ENCODE data around the gene MEIG1.
"Not testable (repeated sequence)": the region's sequence is repeated elsewhere in the genome, so short reads cannot be mapped to it uniquely, and the experiment has no call there.

Gene MEIG1, protein sequence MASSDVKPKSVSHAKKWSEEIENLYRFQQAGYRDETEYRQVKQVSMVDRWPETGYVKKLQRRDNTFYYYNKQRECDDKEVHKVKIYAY

DNA sequence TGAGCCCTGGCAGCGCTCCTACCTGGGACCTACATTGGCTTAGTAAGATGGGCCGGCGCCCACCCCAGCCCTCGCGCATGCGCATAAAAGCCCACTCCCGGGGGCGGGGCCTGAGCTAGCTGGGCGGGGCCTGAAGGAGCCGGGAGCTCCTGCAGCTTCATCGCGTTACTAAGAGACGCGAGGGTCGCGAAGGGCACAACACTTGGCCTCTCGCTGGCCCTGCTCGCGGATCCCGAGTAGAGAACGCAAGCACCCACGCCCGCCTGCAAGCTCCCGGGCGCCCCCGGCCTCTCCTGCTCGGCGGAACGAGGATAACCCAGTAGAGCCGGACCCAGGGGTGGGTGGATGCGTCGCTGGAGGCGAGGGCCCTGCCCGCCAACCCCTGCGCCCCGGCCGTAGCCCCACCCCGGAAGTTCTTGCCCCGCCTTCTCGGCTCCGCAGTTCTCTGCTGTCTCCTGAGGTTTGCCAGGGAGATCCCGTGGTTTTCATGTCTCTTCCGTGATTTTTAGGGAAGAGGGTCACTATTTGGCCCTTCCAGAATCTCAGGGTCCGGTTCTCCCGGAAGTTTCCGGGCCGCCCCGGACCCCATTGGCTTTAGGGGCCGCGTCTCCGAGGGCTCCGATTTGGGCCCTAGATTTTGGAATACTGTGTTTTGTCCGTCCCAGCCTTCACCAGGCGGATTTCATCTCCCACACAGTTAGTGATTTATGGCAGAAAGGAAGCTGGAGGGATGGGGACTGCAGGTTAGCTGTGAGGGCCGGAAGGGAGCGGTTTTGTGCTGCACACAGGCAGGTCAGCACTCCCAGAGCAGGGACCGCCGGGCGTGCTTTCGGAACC is at the start of gene MEIG1:
Gene MEIG1 (plus strand): TSS at position 168 of the 837 bp plus-strand sequence. CDS start 7,081 bp downstream, outside the sequence.
- DNase-seq: peak; percentile 86

DNA sequence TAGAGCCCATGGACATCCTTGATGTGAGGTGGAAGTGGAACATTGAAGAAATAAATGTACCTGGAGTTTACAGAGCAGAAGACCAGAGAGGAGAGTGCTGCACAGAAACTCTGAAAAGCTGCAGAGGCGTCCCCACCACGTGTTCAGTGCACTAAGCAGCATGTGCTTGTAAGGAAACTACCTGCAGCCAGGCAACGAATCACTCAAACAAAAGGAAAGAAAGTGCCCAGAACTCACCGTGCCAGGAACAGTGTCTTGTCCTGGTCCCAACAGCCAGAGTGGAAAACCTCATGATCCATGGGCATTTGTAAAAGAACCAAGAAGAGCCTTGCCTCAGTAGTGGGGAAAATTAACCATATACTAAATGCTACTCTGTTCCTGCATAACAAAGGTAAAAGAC is 48.2 kb upstream of the MEIG1 start:
- DNase-seq: no peak

DNA sequence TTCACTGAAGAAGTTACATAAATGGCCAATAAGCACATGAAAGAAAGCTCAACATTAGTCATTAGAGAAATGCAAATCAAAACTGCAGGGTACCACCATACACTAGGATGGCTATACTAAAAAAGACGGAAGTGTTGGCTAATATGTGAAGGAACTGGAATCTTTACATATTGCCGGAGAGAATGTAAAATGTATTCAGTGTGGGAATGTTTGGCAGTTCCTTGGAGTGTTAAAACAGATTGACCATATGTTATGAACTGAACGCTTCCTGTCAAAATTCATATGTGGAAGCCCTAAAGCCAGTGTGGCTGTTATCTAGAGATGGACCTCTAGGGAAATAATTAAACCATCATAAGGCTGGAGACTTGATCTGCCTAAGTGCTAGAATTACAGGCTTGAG is 47.4 kb upstream of the MEIG1 start:
- DNase-seq: no peak

DNA sequence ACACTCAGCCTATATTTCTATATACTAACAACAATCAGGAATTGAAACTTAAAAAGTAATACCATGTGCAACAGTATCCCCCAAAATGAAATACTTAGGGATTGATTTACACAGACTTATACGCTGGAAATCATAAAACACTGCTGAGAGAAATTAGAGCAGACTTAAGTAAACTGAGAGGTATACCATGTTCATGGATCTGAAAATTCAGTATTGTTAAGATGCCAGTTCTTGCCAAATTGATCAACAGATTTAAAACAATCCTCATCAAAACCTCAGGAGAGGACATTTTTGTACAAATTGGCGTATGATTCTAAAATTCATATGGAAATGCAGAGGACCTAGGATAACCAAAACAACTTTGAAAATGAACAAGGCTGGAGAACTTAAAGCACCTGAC is 42.6 kb upstream of the MEIG1 start:
- no peak for DNase-seq

DNA sequence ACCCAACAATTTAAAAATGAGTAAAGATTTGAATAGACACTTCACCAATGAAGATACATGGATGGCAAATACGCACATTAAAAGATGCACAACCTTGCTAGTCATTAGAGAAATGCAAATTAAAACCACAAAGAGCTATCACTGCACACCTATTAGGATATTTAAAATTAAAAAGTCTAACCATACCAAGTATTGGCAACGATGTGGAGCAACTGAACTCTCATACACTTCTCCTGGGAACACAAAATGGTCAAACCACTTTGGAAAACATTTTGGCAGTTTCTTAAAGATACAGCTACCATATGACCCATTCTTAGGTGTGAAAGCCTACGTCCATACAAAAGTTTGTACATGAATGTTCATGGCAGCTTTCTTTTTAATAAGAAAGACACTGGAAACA is 41.4 kb upstream of the MEIG1 start:
- DNase-seq: no peak

DNA sequence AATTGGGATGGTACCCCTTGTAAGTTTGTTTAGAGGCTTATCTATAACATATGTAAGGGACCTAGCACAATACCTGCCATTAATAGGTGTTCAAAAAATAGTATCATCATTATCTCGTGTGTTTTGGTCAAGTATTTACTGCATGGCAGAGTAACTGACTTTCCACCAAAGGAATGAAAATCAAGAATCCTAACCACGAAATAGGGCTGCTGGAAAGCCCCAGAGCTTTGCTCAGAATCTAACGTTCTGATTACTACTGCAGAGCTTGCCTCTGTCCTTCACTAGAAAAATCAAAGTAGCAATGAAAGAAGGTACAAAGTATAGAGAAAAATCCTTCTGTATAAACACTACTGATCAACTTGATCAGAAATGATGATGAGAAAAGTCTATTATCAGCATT is 40.2 kb upstream of the MEIG1 start:
- DNase-seq: no peak

DNA sequence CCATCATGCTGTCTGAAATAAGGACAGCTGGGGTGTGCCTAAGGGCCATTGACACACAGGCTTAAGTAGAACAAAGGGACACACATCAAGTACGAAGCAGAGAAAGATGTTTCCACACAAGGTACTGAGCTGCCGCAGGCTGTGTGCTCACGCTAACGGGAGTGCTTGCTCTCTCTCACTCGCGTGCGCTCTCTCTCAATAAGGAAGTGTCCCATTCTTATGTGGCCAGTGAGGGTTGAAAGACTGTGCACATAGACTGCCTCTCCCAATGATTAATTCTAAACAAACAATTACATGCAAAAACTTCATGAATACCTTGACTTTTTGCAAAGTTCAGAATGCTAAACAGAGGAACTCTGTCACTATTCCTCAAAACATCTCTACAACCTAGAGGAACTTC is 35.2 kb upstream of the MEIG1 start:
- no peak for DNase-seq

DNA sequence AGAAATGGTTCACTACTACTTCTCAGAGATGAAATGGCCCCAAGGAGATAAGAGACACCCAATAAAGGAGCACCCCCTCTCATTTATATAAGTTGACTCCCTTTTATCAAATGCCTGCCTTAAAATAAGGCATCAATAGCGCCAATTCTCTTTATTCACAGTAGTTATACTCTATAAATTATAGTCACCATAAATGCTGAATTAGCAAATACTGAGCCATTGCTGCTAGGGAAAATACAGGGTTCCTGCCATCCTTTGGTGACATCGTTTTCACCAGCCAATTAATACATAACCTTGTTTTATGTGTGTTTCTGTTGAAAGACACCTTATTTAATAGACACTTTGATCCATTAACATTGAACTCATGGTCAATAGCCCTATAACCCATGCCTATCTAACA is 33.9 kb upstream of the MEIG1 start:
- DNase-seq: no peak

DNA sequence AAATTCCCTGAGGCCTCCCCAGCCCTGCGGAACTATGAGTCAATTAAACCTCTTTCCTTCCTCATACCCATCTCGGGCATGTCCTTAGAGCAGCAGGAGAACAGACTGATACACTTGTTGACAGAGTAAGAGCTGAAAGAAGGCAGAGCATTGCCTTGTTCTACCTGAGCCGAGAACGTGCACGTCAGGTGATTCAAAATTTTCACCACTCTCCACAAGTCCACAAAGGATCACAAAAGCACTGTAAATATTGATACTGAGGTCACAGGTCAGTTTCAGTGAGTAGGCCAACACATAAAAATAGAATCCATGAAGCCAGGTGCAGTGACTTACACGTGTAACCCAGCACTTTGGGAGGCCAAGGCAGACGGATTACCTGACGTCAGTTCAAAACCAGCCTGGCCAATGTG is 33.1 kb upstream of the MEIG1 start:
- DNase-seq: no peak

DNA sequence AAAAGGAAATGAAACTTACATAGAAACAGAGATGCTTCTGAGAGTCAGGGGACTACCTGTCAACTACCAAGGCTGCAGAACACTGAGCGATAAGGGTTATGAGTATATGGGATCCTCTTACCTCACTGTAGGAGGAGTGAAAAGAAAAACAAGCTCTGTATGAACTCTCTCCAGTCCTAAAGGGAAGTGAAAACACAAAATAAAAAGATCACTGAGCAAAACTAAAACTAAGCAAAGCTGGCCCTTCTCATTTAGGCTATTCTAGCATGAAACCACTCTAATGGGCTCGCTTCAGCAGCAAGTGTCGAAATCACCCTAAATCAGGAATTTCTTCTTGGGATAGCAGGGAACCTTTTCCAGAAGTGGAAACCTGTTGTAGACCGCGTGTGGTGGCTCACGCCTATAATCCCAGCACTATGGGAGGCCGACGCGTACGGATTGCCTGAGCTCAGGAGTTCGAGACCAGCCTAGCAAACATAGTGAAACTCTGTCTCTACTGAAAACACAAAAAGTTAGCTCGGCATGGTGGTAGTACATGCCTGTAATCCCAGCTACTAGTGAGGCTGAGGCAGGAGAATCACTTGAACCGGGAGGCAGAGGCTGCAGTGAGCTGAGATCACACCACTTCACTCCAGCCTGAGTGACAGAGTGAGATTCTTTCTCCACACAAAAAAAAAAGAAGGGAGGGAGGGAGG is 32.3 kb upstream of the MEIG1 start:
- no peak for DNase-seq

DNA sequence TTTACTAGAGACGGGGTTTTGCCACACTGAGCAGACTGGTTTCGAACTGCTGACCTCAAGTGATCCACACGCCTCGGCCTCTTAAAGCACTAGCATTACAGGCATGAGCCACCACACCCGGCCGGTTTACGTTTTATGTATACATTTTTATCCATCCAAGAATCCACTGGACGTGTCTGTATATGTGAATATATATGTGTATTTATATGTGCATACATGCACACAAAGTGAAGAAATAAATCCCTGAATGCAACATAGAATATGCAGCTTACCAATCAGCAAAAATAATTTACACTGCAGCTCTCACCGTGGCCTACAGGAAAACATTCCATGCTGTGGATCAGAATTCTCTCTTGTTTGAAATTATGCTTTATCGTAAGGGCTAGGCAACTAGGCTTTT is 28.6 kb upstream of the MEIG1 start:
- DNase-seq: no peak

DNA sequence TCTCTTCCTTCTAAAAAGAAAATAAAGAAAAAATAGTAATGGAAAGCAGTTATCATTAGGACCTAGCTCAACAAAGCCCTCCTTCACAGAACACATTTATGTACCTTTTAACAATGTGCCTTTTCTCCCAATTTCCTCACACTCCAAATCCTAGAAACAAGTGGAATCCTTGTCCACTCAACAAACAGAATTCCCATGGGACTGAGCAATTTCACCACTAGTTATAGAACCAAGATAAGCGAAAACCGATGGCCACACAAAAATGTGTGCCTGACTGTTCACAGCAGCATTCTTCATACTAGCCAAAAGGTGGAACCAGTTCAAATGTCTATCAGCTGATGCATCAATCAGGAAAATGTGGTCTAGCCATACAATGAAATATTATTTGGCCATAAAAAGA is 22.6 kb upstream of the MEIG1 start:
- no peak for DNase-seq

DNA sequence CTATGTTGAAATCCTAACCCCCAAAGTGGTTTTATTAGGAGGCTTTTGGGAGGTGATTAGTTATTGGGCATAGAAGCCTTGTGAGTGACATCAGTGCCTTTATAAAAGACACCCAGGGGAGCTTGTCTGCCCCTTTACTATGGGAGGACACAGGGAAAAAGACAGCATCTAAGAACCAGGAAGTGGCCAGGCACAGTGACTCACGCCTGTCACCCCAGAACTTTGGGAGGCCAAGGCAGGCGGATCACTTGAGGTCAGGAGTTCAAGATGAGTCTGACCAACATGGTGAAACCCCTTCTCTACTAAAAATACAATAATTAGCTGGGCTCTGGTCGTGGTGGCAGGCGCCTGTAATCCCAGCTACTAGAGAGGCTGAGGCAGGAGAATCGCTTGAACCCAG is 20.2 kb upstream of the MEIG1 start:
- DNase-seq: peak; percentile 20

DNA sequence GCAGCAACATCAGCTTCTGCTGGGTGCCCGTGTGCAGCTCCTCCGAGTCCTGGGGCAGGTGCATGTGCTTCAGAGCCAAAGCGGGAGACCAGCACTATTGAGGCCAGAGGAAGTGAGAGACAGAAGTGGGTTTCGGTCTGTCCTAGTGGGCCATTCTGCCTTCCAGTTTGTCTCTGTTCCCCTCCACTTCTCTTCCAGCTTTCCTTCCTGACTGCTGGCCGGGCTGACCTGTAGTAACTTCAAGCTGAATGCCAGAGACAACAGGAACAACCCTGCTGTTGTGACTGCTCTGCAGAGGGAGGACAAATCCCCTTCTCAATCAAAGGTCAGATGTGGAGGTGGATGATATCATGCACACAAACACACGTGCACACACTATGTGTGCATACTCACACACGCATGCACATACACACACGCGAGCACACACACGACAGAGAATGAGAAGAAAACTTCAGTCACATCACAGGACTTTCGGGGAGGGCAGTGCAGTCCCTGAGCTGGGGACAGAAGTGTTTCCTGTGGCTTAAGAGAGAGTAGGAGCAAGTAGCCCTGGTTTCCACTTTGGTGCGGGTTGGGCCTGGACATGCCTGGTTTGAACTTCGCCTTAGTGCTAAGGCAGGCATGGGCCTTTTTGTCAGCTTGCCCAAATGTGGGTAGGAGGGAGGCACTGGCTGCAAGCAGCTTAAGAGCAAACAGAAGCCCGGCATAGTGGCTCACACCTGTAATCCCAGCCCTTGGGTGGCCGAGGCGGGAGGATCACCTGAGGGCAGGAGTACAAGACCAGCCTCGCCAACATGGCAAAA is 16.8 kb upstream of the MEIG1 start:
- DNase-seq: not testable (repeated sequence)

DNA sequence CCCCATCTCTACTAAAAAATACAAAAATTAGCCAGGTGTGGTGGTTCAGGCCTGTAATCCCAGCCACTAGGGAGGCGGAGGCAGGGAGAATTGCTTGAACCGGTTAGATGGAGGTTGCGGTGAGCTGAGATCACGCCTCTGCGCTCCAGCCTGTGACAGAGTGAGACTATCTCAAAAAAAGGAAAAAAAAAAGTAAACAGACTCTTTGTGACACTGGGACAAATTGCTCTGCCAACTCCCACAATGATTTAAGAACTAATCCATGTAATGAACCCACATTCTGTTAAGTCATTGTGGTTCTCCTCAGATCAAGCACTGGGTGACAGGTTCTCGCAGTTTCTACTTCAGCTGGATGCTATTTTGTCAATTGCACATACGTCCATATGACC is 16.2 kb upstream of the MEIG1 start:
- not testable (repeated sequence) for DNase-seq

DNA sequence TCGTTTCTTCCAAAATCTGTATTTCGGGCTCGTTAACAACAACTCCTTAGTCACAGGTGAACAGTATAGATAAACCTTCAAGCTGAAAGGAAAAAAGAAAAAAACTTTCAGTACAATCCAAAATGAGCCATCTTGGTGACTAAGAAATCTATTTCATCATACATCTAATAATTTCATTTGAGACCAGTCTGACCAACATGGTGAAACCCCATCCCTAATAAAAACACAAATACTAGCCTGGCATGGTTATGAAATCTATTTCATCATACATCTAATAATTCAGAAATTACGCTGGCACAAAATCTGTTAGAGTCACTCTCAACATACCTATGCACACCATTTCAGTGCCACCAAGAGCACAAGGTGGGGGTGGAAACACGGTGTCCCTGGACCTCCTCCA is 14.1 kb upstream of the MEIG1 start:
- no peak for DNase-seq

DNA sequence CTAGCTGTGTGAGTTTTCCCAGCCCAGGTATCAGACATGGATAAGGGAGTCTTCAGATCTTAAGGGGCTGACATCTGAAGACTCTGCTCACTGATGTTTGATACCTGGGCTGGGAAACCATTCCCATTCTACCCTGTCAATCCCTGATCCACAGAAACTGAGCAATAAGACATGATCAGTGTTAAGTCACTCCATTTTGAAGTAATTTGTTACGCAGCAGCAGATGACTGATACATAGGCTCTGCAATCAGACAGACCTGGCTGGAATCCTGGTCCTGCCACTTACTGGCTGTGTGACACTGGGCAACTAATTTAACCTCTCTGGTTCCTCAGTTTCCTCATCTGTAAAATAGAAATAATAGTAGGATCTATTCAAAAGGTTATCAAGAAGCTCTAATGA is 11.9 kb upstream of the MEIG1 start:
- DNase-seq: no peak

DNA sequence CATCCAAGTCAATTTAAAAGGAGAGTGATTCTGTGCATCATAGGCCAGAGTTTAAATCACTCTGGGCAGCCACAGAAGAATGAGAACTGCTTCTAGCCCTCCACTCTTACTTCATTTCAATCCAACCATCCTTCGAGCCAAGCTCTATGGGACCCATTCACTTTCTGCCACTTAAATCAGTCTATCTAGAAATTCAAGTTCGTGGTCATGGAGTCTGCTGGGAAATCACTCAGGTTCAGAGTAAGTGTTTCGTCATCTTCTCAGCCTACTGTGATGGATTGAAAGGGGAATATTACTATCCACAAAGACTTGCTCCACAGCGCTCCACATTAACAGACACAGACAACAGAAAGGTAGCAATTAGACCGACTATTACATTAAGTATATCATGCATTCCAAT is 9.9 kb upstream of the MEIG1 start:
- DNase-seq: no peak

DNA sequence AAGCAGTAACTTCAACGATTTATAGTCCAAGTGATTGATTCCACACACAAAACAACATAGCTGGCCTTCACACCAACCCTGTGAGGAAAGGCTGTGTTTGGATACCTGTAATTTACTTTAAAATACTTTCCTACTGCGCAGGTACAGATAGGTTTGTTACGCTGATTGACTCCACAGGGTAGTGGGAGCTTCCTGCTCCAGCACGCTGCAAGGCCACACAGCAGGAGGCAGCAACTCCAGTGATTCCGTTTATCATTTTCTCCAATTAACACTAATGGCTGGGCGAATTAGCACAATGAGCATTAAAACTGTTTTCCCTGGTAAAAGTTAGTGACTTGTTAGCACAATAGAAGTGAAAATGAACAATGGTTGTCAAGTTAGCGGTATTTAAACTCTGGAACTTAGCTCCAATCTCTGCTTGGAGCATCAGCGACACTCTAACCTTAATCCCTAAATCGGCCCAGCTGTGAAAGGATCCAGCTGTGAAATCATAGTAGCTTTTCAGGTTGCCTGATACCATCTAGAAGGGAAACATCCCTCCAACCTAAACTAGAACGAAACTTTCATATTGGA is 6.3 kb upstream of the MEIG1 start:
- DNase-seq: no peak

DNA sequence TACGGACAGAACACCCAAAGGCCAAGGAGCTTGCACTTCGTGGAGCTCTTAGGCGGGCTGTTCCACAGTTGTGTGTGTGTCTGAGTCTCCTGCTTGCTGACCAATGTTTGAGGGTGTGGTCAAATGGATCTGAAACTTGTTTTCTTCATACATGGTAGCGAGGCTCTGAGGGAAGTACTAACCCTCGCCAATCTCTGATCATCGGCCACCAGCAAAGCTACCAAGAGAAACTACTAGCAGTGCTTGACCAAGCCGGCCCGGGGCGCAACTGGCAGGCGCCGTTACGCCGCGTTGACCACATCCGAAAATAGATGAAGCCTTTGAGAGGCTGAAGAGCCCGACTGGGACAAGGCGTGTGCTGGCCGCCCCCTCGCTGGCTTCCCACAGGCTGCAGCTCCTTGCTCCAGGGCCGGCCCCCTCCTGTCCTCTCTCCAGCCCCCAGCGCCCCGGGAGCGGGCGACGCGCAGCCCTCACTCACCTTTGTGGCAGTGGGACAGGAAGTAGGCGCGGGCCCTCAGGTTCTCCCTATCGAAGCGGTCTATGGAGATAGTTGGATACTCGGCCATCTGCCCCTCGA is 5.7 kb upstream of the MEIG1 start:
- DNase-seq: peak; percentile 26

DNA sequence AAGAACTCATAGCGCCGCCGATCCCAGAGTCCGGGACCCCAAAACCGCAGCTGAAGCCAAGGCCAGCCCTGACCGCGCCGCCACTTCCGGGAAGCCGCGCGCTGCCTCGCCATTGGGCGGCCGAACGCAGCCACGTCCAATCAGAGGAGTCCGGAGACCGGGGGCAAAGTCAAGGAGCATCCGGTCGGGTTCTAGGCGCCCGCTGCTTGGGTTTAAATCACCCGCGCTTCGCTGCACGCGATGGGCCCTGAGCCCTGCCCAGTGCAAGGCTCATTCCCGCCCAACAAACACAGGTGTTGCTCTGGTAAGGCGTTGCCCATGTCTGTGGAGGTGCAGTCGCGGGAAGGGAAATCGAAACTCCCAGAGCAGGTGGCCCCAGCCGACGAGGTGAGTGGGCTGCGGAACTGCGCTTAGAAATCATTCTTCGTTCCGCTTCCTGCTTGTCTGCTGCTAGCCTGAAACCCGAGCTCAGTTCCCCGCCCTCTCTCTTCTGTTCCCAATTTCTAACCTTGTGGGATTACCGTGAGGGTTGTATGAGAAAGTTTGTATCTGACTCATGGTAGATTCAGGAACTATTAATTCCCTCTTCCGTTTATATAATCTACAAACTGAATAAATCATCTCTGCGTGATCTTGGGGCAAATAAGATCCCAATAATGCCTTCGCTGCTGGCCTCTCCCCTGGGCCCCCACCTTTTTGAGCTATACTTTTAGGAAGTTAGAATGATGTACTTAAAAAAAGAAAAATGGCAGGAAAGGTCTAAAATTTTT is 5.0 kb upstream of the MEIG1 start, which contains the start of gene DCLRE1C:
Gene DCLRE1C (minus strand): TSS at position 96 of the 770 bp plus-strand sequence. CDS start 86 bp downstream, at position 10.
- peak; percentile 91 for DNase-seq

DNA sequence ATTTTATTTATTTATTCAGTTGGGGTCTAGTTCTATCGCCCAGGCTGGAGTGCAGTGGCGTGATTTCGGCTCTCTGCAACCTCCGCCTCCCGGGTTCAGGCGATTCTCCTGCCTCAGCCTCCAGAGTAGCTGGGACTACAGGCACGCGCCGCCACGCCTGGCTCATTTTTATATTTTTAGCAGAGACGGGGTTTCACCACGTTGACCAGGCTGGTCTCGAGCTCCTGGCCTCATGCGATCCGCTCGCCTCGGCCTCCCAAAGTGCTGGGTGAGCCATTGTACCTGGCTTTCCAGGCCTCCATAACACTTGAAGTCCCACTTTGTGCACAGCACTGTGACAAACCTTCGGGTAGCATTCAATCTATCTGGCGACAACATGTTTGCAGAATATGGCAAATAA is 4.3 kb upstream of the MEIG1 start:
- no peak for DNase-seq

All from CD4-positive, alpha-beta T cell treated with Interleukin-4 for 4 hours (primary cell).